Stimulated activated CD8-positive, alpha-beta memory T cell treated with anti-CD3 and anti-CD28 coated beads, Interleukin-7, amount 100 ng/mL, for 48 hours (primary cell): ENCODE results near the gene CD44.

Experiments
- DNase-seq, 2 donors: peaks; one replicate each; pipeline ENCODE4 v3.0.0-alpha.2; 2020; ENCODE audit warnings: low read depth in 1 of 2; ENCODE audit errors: extremely low read depth in 1 of 2

Gene CD44

GRCh38 chr11:35173616-35174566 is 34.9 kb downstream of the CD44 start:
- DNase-seq, result no peak

- no peak for DNase-seq
Observed at GRCh38 chr11:35174666-35175065, 35.7 kb downstream of the CD44 start.

DNA sequence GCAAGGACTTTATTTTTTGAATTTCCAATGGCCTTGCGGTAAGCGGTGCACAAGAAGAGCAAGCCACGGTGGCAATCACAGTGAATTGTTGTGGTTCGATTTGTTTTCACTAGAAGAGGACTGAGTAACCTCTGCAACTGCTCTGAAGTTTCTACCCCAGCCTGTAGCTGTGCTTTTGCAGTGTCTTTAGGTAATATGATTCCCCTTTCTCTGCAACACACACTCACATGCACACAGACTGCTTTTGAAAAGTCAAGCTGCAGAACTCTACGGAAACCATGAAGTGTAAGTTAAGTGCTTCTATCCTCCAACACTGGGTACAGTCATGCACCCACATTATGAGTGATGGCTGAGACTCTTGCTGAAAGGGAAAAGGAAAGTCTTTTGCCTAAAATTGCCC is 38.4 kb downstream of the CD44 start:
- no peak for DNase-seq

DNA sequence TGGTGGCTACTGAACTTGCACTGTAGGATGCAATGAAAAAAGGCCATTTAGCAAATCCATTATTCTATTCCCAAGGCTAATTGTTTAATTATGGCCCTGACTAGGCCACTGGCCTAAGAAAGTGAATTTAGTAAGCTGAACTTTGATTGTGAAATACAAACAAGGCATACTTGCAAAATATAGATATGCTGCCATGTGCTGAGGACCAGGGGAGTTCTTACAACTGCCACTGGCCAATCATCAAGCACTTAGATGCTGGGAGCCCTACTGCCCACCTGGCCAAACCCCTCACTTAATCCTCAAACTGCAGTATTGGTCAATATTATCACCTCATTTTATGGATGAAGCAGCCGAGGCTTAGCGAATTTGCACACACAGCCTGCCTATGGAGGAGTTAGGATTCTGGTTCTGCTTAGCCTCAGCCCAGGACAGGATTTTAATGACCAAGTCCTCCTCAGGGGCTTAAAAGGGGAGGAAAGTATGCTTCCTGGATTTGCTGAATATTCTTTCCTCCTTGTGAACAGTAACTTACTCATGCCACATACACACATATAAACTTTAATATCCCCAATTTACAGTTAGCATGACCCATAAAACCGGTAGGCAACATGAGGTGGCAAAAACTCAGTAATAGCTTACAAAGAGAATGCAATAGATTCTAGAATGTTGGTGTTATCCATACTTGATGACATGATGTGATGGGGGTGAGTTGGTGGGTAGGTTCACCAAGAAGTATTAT is 39.3 kb downstream of the CD44 start:
- no peak for DNase-seq

DNA sequence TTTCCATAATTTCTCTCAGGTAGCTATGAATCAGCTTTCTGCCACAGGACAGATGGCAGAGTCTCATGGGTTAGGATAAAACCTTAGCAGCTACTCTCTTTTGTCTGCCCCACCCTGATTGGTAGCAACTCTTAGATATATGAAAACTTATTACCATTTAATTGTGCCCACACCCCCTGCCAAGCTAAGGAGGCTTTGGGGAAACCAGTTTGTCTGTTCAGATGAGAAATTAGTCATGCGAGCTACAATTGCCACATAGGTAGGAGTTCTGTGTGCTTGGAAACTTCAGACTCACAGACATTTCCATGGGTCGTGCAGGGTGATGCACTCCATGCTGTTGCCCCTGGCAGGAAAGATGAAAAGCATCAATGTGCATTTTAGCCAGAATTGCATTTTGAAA is 39.9 kb downstream of the CD44 start:
- DNase-seq, result no peak

- DNase-seq, result no peak
Observed at GRCh38 chr11:35179466-35180135, 40.6 kb downstream of the CD44 start.

GRCh38 chr11:35180317-35181233 is 41.6 kb downstream of the CD44 start:
- no peak for DNase-seq

- DNase-seq, result no peak
Observed at GRCh38 chr11:35182317-35182939, 43.5 kb downstream of the CD44 start.

DNA sequence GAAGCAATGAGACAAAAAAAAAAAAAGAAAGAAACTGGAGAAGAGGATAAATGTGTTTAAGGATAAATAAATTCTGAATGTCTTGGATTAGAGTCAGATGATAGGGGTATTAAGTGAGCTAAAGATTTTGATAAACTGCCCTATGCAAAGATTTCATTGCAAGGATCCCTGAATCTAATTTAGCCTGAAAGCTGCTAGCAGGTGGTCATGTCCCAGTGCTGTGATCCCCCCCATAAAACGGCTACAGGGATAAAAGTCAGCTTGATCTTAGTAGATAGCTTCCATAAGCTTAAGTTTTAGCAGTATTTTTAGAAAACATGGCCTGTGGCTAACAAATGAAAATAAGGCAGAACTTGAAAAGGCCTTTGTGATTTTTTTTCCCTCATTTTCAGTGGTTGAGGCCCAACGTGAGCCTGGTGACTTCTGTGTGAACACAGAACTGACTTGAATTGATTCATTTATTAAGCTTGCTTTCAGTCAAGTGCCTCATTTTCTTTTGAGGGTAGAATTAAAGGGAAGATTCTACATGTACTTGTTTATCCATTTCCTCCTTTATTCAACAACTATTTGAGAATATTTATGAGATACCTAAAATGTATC is 44.5 kb downstream of the CD44 start:
- DNase-seq, result no peak

DNA sequence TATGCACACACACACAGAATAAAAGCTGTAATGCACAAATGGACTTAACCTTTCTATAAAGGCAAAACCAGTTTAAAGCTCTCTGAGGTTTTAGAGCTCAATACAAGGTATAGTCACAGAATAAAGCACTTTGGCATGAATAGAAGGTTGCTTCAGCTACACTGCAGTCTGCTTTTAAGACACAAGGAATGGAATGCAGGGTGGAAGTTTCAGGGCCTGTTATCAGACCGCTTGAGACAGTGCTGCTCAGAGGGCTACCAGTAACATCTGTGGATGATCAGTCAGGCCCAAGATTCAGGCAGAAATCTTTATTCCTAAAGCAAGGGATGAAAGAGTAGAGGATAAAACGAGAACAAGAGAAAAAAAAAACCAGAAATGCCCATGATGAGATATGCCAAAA is 46.7 kb downstream of the CD44 start:
- no peak for DNase-seq

DNA sequence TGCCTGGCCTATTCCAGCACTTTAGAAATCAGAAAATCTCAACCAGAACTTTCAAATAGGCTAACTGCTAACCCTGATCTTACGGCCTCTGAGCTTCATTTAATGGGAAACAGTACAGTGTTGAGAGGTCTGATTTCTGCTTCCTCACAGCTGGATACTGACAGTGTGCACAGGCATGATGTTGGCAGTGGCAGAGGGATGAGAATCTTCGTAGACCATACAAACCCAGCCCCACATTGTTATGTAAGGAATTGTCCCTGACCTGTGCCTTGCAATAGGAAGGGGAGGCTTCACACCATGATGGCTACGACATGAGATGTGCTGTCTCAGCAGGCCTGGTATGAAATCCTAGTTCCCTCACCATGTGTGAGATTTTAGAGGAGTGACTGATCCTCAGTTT is 49.0 kb downstream of the CD44 start:
- DNase-seq, result no peak

GRCh38 chr11:35190804-35191348 is 51.9 kb downstream of the CD44 start:
- DNase-seq, result no peak

DNA sequence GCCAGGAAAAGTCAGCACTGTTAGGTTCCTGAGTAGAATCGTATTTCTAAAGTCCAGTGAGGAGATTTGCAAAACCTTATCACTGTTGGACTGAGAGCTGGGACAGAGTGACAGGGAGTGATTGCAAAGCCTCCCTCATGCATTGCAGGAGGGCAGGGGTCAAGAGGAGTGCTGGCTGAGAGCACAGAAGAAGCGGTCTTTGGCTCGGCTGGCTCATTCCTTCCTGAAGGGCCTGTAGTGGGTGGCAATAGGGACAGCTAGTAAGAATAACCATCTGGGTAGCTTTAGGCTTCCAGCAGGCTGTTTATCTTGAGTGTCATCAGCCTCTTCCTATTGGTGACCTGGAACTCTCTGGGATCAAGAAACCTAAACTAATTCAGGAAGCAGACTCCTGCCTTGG is 53.4 kb downstream of the CD44 start:
- no peak for DNase-seq

DNA sequence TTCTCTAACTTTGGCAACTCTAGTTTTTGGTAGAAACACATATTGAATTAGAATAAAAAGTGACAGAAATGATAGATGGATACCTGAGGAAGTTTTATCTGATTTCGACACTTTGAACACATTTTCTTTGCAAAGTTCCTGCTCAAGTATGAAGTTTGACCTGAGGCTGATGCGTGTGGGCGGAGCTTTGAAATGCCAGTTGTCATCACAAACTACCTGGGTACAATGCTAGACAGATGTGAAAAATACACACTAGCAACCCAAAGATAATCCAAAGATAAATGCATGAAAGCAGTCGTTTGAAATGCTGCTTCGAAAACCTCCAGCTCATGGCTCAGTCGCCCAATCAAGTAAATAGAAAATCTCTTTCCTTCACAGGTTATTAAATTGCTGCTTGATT is 54.8 kb downstream of the CD44 start:
- no peak for DNase-seq

- no peak for DNase-seq
Observed at GRCh38 chr11:35197292-35197691, 58.3 kb downstream of the CD44 start.

- no peak for DNase-seq
Observed at GRCh38 chr11:35200811-35201341, 61.9 kb downstream of the CD44 start.

- DNase-seq, result no peak
Observed at GRCh38 chr11:35204614-35205013, 65.6 kb downstream of the CD44 start.

GRCh38 chr11:35206616-35207015 is 67.6 kb downstream of the CD44 start:
- DNase-seq, result no peak
